Islet of Langerhans (tissue), 1 donor: Measurements from ENCODE around the gene TREML1.
"Not testable (repeated sequence)": the region's sequence is repeated elsewhere in the genome, so short reads cannot be mapped to it uniquely, and the experiment has no call there.

Experiments
- FAIRE-seq: peaks from one replicate; lab custom pipeline; 2011; peaks lifted over from hg19 to GRCh38; lab: Jason Lieb, UNC

Gene TREML1

GRCh38 chr6:41136911-41137310 lies 17.2 kb downstream of the TREML1 start:
- no peak for FAIRE-seq

GRCh38 chr6:41135062-41135832 lies 18.9 kb downstream of the TREML1 start:
- FAIRE-seq = no peak

- no peak for FAIRE-seq
Measured at GRCh38 chr6:41132254-41132653, 21.9 kb downstream of the TREML1 start.

GRCh38 chr6:41125282-41125681 lies 28.9 kb downstream of the TREML1 start:
- no peak for FAIRE-seq

GRCh38 chr6:41122918-41123317 lies 31.2 kb downstream of the TREML1 start:
- no peak for FAIRE-seq

- no peak for FAIRE-seq
Measured at GRCh38 chr6:41122373-41122772, 31.8 kb downstream of the TREML1 start.

- FAIRE-seq = no peak
Measured at GRCh38 chr6:41120058-41120457, 34.1 kb downstream of the TREML1 start.

- FAIRE-seq = no peak
Measured at GRCh38 chr6:41119508-41119907, 34.6 kb downstream of the TREML1 start.

- not testable (repeated sequence) for FAIRE-seq
Measured at GRCh38 chr6:41115027-41115426, 39.1 kb downstream of the TREML1 start.

GRCh38 chr6:41111017-41111416 lies 43.1 kb downstream of the TREML1 start:
- no peak for FAIRE-seq

GRCh38 chr6:41103847-41104246 lies 50.3 kb downstream of the TREML1 start:
- FAIRE-seq = no peak

- FAIRE-seq = no peak
Measured at GRCh38 chr6:41100871-41101287, 53.3 kb downstream of the TREML1 start.
